HPDE6-E6E7 (cell line): Measurements from ENCODE around the gene POTEG.
"Not testable (repeated sequence)": the region's sequence is repeated elsewhere in the genome, so short reads cannot be mapped to it uniquely, and the experiment has no call there.

Experiments
- DNase-seq: peaks from one replicate; pipeline ENCODE4 v3.0.0; 2011; ENCODE audit warnings: missing footprints; ENCODE audit errors: extremely low spot score

The POTEG gene

DNA sequence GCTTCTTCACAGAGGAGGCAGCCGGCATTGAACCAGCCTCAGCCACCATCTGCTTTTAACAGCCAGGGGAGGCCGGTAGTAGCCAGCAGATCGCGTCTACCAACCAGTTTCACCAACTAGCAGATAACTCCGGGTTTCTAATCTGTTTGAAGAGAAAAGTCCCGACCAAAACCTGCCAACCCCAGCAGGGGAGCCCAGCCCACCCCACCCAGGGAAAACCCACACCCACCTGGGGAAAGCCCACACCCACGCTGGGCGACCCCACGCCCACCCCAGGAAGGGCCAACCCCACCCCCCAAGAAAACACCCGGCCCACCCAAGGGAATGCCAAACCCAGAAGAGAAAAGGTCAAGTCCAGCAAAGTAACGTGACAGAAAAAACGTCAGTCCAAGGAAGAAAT is at the start of gene POTEG:
POTEG (minus strand) TSS at position 101 of the 400 bp plus-strand sequence; CDS start at position 49, 52 bp downstream.
- not testable (repeated sequence) for DNase-seq

DNA sequence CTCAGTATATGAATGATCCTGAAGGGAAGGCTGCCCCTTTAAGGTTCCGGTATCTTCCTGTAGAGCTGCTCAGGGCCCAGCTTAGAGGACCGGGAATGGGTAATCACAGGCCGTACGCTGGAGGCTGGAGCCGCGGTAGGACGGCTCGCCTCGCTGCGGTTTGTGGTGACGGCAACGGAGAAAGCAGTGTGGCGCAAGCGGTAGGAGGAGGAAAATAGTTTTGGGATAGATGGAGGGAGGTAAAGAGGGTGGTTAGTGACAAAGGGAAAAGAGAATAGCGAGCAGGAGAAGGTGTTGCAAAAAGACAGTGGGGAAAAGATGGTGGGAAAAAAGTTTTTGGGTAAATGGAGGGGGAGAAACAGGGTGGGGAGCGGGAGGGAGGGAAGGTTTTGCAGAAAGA is 48.0 kb upstream of the POTEG start:
- not testable (repeated sequence) for DNase-seq

DNA sequence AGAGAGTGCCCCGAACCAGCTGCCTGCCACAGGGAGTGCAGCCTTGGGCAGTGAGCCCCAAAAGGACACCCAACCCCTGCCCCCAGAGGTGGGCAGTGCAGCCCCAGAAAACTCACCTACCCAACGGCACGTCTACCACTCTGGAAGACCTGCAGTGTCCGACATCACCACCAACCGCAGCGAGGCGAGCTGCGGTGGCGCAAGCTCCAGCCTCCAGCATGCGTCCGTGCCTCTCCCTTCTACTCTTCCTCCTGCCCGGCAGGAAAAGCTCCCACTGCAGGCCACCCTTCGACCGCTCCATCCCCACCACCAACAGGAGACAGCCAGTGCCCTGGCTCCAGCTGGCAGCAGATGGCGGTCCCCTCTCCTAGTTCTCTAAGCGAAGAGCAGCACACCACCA is 47.3 kb upstream of the POTEG start:
- DNase-seq, result not testable (repeated sequence)

DNA sequence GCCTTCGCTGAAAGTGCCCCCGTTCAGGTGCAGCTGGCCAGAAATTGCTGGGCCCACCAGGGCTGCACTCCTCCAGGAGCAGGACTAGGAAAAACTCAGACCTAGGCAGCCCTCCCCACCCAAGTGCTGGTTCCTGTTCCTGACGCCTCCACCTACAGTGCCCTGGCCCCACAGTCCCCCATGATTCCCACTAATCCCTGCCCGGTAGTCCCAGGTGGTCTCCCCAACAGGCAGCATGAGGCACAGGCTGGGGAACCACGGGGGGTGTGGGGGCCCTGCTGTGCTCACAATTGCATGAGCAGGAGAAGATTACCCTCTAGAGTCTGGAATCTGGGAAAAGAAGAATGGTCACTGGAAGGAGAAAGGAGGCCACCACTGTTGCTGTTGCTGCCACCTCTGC is 46.4 kb upstream of the POTEG start:
- DNase-seq, result not testable (repeated sequence)

DNA sequence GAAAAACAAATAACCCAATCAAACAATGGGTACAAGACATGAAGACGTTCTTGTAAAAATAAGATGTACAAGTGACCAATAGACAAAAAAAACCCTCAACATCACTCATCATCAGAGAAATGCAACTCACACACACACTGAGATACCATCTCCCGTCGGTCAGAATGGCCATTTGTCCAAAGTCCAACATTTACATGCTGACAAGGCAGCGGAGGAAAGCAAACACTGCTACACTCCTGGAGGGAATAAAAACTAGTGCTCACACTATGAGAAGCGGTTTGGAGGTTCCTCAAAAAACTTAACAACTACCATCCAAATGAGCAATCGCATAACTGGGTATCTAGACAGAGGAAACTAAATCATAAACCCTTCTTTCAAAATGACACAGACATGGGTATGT is 11.6 kb upstream of the POTEG start:
- DNase-seq, result not testable (repeated sequence)

DNA sequence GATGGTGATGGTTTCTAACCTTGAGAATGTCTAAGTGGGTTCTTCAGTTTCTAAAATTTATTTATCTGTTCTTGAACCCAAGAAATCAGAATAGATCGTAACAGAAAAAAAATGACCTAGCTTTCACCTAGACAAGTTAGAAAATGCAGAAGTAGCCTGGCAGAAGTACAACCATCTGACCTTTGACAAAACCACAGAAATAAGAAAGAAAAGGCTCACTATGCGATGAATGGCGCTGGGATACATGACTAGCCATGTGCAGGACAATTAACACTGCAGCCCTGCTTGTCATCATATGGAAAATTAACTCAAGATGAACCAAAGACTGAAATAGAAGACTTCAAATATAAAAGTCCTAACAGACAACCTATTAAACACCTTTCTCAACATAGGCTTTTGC is 5.7 kb upstream of the POTEG start:
- not testable (repeated sequence) for DNase-seq

DNA sequence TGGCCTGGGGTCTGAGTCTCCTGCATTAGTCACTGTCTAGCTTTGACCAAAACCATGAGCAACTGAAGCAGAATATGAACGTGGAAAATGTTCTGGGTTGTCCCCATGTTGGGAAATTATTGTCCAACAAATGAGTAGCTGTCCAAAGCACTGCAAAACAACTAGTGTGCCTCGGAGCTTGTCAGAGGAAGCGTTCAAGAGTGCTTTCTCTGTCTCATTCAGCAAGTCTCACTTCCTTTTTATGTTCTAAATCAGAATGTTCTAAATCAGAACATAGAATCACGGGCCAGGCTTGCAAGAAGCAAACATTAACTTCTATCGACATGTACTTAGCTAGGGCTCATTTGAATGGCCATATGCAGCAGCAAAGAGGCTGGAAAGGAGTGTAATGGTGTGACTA is 5.1 kb upstream of the POTEG start:
- not testable (repeated sequence) for DNase-seq

DNA sequence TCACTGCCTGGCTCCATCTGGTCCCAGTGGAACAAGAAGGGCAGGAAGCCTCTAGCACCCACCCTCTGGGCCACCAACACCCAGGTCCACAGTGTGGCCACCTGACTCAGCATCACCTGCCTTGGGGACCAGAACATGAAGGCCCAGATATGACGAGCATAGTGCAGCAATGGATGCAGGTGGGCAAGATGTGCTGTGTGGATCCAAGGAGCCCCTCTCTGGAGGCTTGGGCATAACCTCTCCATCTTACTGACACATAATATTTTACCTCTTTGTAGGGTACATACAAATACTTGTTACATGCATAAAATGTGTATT is 2.9 kb upstream of the POTEG start:
- not testable (repeated sequence) for DNase-seq

DNA sequence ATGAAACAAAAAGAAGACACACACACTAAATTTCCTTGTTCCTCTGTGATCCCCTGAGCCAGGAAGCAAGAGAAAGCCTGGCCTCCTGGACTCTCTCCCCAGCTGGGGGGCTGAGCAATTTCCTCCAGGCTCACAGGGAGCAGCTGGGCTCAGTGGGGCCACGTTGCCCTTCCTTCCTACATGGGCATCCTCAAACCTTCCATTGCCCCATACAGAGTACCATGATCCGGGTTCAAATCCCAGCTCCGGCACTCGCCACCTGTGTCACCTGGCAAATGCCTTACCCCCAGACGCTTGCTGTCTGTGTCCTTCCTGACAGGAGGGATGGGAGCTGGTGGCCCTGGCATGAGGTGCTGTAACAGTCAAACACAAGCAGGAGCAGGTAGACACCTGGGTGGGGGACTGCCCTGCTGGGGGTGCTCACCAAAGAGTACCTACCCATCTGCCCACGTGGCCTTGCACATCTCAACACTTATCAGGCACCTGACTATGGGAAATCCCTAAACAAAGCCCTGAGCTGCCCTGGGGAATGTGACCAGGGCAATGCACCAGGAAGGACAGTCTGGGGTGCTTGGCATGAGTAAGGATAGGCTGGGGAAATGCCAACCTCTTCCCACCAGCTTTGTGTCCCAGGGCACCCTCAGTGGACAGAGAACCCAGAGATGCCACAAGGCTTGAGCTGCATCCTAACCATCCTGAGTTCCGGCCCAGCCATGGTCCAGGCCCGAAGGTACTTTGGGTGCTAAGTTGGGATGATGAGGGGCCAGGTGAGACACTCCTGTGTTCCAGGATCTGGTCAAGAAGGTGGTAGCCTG is 2.4 kb upstream of the POTEG start:
- not testable (repeated sequence) for DNase-seq

DNA sequence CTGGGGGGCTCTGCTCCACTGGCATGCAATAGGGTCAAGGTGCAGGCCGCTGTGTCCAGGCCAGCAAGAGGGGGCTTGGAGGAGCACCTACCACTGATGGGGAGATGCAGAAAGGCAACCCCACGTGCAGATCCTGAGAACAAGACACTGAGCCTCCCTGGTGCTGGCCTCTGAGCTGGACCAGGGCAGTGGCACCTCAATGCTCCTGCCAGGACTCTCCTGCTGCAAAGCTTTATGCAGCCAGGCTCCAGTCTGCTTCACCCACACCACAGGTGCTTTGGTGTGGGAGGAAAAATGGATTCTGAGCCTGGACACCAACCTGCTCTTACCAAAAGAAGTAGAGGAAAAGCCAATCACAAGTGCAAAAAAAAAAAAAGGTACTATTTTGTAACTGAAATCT is 1.7 kb upstream of the POTEG start:
- not testable (repeated sequence) for DNase-seq

DNA sequence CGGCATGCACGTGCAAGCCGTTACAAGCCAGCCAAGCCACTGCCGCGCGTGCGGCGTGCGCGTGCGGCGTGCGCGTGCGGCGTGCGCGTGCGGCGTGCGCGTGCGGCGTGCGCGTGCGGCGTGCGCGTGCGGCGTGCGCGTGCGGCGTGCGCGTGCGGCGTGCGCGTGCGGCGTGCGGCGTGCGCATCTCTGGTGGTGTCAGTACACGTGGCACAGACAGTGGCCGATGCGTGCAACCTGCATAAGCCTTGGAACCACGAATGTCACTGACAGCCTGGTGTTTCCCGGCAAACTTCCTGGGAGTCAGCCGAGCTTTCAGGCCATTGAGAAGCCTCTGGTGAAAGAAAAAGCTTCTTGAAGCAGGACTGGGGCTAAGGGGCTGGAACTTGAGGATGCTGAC is 750 bp upstream of the POTEG start:
- not testable (repeated sequence) for DNase-seq

DNA sequence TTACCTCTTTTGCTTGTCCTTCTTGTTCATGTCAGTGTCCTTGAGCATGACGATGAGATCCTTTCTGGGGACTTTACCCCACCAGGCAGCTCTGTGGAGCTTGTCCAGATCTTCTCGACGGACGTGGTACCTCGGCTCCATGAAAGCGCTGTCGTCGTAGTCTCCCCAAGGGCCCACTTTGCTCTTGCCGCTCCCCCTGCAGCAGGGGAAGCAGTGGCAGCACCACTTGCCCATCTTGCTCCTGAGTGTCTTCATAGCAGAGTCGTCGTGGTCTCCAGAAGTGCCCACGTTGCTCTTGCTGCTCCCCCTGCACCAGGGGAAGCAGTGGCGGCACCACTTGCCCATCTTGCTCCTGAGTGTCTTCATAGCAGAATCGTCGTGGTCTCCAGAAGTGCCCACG is 376 bp downstream of the POTEG start:
- not testable (repeated sequence) for DNase-seq

DNA sequence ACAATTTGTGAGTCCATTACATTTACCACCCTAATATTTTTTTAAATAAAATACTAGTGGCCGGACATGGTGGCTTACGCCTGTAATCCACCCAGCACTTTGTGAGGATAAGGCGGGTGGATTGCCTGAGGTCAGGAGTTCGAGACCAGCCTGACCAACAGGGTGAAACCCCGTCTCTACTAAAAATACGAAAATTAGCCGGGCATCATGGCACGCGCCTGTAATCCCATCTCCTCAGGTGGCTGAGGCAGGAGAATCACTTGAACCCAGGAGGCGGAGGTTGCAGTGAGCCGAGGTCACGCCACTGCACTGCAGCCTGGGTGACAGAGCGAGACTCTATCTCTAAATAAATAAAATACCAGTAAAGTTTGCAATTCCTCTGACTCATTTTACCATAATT is 25.6 kb downstream of the POTEG start:
- not testable (repeated sequence) for DNase-seq

DNA sequence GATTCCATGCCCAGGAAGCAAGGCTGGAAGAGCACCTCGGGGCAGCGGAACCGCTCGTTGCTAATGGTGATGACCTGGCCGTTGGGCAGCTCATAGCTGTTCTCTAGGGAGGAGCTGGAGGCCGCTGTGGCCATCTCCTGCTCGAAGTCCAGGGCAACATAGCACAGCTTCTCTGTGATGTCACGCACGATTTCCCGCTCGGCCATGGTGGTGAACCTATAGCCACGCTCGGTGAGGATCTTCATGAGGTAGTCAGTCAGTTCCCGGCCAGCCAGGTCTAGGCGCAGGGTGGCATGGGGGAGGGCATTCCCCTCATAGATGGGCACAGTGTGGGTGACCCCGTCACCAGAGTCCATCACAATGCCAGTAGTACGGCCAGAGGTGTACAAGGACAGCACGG is 32.0 kb downstream of the POTEG start:
- DNase-seq, result not testable (repeated sequence)

DNA sequence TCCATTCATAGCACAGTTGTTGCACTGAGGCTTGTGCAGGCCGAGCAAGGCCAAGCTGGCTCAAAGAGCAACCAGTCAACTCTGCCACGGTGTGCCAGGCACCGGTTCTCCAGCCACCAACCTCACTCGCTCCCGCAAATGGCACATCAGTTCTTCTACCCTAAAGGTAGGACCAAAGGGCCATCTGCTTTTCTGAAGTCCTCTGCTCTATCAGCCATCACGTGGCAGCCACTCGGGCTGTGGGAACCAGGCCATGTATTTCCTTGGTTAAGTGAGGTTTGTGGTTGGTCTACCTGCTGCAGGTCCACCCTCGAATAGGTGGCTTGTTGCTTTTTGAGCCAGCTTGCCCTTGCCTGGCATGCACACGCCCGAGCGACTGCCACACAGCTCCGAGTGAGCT is 39.4 kb downstream of the POTEG start:
- not testable (repeated sequence) for DNase-seq

DNA sequence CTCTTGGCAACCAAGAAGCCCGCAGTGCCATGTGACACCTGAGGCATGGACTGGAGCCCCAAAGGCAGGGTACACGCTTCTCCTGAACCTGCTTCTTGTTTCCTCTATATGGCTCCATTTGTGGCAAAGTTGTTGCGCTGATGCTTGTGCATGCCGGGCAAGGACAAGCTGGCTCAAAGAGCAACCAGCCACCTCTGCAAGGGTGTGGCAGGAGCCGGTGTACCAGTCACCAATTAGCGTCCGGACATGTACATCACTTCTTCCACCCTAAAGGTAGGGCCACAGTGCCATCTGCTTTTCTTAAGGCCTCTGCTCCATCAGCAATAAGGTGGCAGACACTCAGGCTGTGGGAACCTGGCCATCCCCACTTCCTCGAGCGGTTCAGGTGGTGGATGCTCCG is 43.9 kb downstream of the POTEG start:
- DNase-seq, result not testable (repeated sequence)

DNA sequence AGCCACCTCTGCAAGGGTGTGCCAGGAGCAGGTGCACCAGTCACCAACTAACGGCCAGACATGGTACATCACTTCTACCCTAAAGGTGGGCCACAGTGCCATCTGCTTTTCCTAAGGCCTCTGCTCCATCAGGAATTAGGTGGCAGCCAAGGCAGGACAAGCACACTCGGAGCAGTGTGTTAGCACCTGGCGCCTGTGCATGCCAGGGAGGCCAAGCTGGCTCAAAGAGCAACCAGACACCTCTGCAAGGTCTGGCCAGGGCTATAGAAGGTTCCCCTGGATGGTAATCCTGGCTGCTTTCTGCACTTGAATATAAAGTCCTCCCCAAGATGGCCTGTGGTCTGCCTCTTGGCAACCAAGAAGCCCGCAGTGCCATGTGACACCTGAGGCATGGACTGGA is 45.4 kb downstream of the POTEG start:
- DNase-seq, result not testable (repeated sequence)

DNA sequence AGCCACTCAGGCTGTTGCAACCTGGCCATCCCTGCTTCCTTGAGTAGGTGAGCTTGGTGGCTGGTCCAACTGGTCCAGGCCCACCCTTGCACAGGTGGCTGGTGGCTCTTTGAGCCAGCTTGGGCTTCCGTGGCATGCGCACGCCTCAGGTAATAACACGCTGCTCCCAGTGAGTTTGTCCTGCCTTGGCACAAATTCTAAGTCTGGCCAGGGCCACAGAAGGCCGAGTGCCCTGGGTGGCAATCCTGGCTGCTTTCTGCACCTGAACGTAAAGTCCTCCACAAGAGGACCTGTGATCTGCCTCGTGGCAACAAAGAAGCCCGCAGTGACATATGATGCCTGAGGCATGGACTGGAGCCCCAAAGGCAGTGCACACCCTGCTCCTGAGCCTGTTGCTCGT is 47.1 kb downstream of the POTEG start:
- not testable (repeated sequence) for DNase-seq

DNA sequence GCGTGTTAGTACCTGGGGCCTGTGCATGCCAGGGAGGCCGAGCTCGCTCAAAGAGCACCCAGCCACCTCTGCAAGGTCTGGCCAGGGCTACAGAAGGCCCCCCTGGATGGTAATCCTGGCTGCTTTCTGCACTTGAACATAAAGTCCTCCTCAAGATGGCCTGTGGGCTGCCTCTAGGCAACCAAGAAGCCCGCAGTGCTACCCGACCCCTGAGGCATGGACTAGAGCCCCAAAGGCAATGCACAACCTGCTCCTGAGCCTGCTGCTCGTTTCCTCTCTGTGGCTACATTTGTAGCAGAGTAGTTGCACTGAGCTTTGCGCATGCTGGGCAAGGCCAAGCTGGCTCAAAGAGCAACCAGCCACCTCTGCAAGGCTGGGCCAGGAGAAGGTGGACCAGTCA is 47.8 kb downstream of the POTEG start:
- not testable (repeated sequence) for DNase-seq

DNA sequence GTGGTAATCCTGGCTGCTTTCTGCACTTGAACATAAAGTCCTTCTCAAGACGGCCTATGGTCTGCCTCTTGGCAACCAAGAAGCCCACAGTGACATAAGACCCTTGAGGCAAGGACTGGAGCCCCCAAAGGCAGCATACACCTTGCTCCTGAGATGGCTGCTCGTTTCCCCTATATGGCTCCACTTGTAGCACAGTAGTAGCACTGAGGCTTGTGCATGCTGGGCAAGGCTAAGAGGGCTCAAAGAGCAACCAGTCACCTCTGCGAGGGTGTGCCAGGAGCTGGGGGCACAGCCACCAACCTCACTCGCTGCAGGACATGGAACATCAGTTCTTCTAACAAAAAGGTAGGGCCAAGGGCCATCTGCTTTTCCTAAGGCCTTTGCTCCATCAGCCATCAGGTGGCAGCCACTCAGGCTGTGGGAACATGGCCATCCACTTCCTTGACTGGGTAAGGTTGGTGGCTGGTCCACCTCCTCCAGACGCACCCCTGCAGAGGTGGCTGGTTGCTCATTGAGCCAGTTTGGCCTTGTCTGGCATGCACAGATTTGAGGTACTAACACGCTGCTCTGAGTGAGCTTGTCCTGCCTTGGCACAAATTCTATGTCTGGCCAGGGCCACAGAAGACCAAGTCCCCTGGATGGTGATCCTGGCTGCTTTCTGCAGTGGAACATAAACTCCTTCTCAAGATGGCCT is 49.9 kb downstream of the POTEG start:
- not testable (repeated sequence) for DNase-seq

DNA sequence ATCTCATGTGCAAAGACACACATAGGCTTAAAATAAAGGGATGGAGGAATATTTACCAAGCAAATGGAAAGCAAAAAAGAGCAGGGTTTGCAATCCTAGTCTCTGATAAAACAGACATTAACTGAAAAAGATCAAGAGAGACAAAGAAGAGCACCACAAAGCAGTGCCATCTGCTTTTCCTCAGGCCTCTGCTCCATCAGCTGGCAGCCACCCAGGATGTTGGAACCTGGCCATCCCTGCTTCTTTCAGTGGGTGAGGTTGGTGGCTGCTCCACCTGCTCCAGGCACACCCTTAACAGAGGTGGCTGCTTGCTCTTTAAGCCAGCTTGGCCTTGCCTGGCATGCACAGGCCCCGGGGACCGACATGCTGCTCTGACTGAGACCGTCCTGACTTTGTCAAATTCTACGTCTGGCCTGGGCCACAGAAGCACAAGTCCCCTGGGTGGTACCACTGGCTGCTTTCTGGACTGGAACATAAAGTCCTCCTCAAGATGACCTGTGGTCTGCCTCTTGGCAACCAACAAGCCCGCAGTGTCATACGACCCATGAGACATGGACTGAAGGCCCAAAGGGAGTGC is 51.0 kb downstream of the POTEG start:
- not testable (repeated sequence) for DNase-seq

DNA sequence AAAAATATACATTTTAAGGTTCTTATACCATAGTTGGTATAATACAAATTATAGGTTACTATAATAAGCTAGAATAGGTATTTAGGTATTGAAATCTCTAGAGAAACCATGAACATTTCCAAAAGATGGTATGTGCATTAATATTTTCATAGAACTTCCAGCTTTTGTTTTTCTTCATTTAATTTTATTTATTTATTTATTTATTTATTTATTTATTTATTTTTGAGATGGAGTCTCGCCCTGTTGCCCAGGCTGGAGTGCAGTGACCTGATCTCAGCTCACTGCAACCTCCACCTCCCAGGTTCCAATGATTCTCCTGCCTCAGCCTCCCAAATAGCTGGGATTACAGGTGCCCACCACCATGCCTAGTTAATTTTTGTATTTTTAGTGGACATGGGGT is 54.0 kb downstream of the POTEG start:
- DNase-seq, result not testable (repeated sequence)

DNA sequence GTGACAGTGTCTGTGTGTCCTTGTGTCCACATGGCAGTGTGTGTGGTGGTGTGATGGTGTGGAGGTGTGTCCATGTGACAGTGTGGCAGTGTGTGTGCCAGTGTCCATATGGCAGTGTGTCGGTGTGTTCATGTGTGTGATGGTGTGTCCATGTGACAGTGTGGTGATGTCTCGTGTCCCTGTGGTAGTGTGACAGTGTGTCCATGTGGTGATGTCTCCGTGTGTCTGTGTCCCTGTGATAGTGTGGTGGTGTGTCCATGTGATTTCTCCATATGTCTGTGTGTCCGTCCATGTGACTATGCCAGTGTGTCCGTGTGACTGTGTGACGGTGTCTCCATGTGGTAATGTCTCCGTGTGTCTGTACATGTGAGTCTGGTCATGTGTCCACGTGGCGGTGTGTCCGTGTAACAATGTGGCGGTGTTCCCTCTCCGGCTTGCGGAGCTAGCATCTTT is 59.7 kb downstream of the POTEG start:
- not testable (repeated sequence) for DNase-seq
